ENCODE measurements around the gene MTA1. TPM values are rescaled to one million over a fixed set of nuclear protein-coding genes. Genes with fewer than 3 reads are reported as not detected.

The MTA1 gene
- total RNA-seq, 2 experiments from 2014 or later, result 106 to 115 TPM

DNA sequence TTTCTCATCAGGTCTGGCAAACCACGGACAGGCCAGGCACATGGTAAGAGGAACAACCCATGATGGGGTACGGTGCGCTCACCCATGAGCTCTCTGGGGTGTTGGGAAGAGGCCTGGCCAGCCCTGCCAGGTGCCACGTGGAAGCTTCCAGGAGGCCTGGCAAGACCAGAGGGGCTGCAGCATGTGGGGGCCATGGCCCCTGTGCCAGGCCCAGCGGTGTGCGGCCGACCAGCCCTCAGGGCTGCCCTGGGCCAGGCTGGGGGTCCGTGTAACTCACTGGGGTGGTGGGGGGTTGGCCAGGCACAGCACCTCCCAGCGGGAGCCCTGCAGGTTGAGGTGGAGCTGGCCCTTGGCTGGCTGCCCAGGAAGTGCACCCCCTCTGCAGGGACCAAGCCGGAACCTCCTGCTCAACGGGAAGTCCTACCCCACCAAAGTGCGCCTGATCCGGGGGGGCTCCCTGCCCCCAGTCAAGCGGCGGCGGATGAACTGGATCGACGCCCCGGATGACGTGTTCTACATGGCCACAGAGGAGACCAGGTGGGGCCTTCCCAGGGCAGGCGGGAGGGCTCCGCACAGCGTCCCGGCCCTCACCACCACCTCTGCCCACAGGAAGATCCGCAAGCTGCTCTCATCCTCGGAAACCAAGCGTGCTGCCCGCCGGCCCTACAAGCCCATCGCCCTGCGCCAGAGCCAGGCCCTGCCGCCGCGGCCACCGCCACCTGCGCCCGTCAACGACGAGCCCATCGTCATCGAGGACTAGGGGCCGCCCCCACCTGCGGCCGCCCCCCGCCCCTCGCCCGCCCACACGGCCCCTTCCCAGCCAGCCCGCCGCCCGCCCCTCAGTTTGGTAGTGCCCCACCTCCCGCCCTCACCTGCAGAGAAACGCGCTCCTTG, 50.1 kb downstream of the MTA1 start:
- Mint-ChIP-seq H3K36me3 (ENCODE audit: low read depth) (no peaks in the 10 kb centered on the region), H3K9me3 (no peaks in the 10 kb centered on the region), H3K4me1 (ENCODE audit: low read depth) (no peaks in the 10 kb centered on the region), H3K27me3 (ENCODE audit: low read depth) (no peaks in the 10 kb centered on the region), H3K27ac (no peak overlapping the region), H3K4me3 (no peak overlapping the region)
- CTCF ChIA-PET, result interaction anchor here (1.4 to 1.5 kb wide), 2 partner anchors 11 to 20 kb away, joined by 5 to 6 read pairs; no protein-coding TSS in a partner anchor
- intact Hi-C loops (cut with micrococcal nuclease), result no loop called here
- DNase-seq, result no peak

DNA sequence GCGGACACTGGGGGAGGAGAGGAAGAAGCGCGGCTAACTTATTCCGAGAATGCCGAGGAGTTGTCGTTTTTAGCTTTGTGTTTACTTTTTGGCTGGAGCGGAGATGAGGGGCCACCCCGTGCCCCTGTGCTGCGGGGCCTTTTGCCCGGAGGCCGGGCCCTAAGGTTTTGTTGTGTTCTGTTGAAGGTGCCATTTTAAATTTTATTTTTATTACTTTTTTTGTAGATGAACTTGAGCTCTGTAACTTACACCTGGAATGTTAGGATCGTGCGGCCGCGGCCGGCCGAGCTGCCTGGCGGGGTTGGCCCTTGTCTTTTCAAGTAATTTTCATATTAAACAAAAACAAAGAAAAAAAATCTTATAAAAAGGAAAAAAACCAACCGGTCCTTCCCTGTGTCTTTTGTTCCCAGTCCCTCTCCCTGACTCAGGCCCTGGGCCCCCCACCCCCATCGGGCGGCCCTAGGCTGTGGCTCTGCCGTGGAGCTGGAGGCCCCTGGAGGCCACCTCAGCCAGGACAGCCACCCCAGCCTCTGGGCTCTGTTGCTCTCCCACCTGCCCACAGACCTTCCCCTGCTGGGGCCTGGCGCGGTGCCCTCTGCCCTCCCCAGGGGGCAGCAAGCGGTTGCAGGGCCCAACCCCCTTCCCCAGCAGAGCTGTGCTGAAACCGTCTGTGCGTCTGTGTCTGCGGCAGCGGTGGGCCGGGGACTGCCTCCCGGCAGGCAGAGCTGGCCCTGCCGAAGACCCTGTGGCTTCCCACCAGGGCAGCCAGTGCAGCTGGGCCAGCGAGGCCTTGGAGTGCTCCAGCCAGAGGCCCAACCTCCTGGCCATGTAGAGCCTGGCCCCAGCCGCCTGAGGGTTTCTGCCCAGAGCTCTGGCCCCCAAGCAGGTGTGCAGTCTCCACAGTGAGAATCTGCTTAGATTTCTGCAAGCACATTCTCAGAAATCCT, 51.0 kb downstream of the MTA1 start:
- no peak for DNase-seq
- CTCF ChIA-PET, result interaction anchor here (1.3 to 1.4 kb wide), 2 partner anchors 11 kb away, joined by 5 to 7 read pairs; no protein-coding TSS in a partner anchor
- Mint-ChIP-seq H3K4me1 (ENCODE audit: low read depth) (peaks cover 3% of the 10 kb centered on the region), H3K27ac (no peak overlapping the region), H3K36me3 (ENCODE audit: low read depth) (no peaks in the 10 kb centered on the region), H3K27me3 (ENCODE audit: low read depth) (no peaks in the 10 kb centered on the region), H3K9me3 (no peaks in the 10 kb centered on the region), H3K4me3 (no peak overlapping the region)
- intact Hi-C loops (cut with micrococcal nuclease), result no loop called here

DNA sequence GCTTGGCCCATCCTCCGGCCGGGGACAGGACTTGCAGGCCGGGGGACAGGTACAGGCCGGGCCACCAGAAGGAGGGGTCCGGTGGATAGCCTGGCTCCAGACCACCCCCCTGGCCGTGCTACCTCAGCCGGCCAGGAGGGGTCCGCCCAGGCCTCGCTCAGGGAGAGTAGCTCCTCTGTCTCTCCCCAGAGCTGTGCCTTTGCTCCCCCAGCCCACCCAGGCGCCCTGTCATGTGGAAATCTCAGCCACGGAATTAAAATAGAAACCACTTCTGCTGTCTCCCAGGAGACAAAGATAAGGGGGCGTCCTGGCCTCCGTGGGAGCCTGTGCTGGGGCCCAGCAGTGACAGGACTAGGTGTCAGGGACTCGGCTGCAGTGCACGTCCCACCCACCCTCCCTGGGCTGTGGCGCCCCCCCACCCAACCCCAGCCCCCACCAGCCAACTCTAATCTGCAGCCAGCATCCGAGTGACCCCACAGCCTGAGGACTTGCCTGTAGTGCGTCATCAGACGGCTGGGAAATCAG, 51.7 kb downstream of the MTA1 start:
- Mint-ChIP-seq H3K27ac (no peak overlapping the region), H3K4me1 (ENCODE audit: low read depth) (peaks cover 6% of the 10 kb centered on the region), H3K4me3 (no peak overlapping the region), H3K9me3 (no peaks in the 10 kb centered on the region), H3K36me3 (ENCODE audit: low read depth) (no peaks in the 10 kb centered on the region), H3K27me3 (ENCODE audit: low read depth) (peaks cover 4% of the 10 kb centered on the region)
- CTCF ChIA-PET, result interaction anchor here (1.2 to 1.3 kb wide), 2 partner anchors 10 to 18 kb away, joined by 4 to 7 read pairs; no protein-coding TSS in a partner anchor
- intact Hi-C loops (cut with micrococcal nuclease), result no loop called here
- DNase-seq, result no peak

DNA sequence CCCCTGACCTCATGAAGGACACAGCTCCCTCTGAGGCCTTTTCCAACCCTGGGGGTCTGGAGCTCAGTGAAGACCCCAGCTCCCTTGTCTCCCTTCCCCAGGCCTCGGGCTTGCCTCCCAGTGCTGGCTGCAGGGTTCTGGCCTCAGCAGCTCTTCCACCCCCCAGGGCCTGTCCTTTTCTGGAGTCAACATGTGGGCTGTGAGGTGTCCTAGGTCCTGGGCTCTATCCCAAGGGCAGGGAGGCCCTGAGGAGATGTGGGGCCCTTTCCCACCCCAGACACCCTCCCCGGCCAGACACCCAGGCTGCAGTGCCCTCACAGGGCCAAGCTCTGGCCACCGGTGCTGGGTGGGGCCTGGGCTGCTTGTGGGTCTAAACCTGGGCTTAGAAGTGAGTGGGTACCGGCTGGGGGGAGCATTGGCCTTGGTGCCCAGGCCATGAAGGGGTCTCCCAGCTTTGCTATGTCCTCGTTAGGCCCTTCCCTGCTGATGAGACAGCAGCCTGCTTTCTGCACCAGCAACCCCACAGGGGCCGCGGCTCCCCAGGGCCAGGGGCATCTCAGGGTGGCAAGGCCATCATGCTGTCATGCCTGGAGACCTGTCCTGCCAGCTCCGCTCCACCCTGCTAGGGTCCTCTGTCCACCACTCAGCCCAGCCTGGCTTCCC, 52.3 kb downstream of the MTA1 start:
- H3K27me3 Mint-ChIP-seq (ENCODE audit: low read depth), result peaks cover 9% of the 10 kb centered on the region
- no peaks in the 10 kb centered on the region for H3K9me3 Mint-ChIP-seq
- no peaks in the 10 kb centered on the region for H3K36me3 Mint-ChIP-seq (ENCODE audit: low read depth)
- H3K27ac Mint-ChIP-seq, result no peak overlapping the region
- intact Hi-C loops (cut with micrococcal nuclease), result no loop called here
- no peak overlapping the region for H3K4me3 Mint-ChIP-seq
- CTCF ChIA-PET, result interaction anchor here (1.2 to 1.3 kb wide), 2 partner anchors 10 to 17 kb away, joined by 4 to 7 read pairs; no protein-coding TSS in a partner anchor
- no peak for DNase-seq
- peaks cover 8% of the 10 kb centered on the region for H3K4me1 Mint-ChIP-seq (ENCODE audit: low read depth)

DNA sequence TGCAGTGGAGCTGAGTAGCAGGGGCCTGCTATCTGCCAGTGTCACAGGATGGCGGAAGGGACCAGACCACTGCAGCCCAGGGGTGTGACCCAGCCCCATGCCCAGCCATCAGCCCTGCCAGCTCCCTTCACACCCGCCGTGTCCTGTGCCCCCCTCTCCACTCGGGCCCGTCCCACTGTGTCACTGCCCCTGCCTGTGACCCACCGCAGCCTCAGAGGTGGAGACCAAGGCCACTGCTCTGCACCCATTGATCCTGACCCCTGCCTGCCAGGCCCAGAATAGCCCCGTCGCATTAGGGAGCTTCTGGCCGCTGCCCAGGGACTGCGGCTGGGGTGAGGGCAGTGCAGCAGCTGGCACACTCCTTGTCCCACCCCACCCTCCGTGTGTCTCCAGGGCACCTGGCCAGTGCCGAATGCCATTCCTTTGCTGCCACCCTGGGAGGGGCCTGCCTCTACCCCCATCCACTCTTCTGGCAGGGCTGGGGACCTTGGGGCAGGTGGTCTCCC, 52.9 kb downstream of the MTA1 start:
- Mint-ChIP-seq H3K9me3 (no peaks in the 10 kb centered on the region), H3K27ac (no peak overlapping the region), H3K4me3 (no peak overlapping the region), H3K36me3 (ENCODE audit: low read depth) (peaks cover 2% of the 10 kb centered on the region), H3K27me3 (ENCODE audit: low read depth) (peaks cover 14% of the 10 kb centered on the region), H3K4me1 (ENCODE audit: low read depth) (peaks cover 14% of the 10 kb centered on the region)
- DNase-seq, result no peak
- intact Hi-C loops (cut with micrococcal nuclease), result no loop called here
- CTCF ChIA-PET, result interaction anchor here (1.2 to 1.3 kb wide), 2 partner anchors 9 to 17 kb away, joined by 4 to 7 read pairs; no protein-coding TSS in a partner anchor

DNA sequence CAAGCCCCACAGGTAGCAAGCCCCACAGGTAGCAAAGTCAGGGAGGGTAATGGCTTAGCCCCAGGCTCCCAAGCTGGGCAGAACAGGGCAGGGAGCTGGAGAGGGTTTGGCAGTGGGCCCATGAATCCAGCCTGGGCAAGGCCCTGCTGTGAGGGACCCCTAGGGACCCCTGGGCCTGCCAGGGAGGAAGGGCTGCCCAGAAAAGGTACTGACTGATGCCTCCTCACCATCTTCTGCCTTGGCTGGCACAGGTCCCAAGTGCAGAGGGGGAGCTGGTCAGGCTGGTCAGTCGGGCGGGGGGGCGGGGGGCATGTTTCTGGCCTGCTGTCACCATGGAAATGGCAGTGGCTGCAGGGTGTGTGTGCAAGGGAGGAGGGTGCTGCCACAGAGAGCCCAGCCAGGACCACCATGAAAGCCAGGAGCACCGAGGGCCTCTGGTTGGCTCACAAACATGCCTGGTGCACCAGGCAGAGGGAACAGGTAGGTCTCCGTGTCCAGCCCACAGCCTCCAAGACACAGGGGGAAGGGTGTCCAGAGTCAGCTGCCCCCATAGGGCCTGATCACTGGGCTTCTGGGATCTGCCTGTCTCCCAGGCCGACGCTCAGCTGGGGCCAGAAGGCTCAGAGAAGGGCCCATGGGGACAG, 53.5 kb downstream of the MTA1 start:
- Mint-ChIP-seq H3K36me3 (ENCODE audit: low read depth) (peaks cover 2% of the 10 kb centered on the region), H3K27me3 (ENCODE audit: low read depth) (peaks cover 14% of the 10 kb centered on the region), H3K27ac (no peak overlapping the region), H3K4me1 (ENCODE audit: low read depth) (peaks cover 14% of the 10 kb centered on the region), H3K9me3 (no peaks in the 10 kb centered on the region), H3K4me3 (no peak overlapping the region)
- no peak for DNase-seq
- CTCF ChIA-PET, result interaction anchor here (0.9 to 1.0 kb wide), 2 partner anchors 17 to 102 kb away, joined by 3 to 4 read pairs; no protein-coding TSS in a partner anchor
- intact Hi-C loops (cut with micrococcal nuclease), result no loop called here

DNA sequence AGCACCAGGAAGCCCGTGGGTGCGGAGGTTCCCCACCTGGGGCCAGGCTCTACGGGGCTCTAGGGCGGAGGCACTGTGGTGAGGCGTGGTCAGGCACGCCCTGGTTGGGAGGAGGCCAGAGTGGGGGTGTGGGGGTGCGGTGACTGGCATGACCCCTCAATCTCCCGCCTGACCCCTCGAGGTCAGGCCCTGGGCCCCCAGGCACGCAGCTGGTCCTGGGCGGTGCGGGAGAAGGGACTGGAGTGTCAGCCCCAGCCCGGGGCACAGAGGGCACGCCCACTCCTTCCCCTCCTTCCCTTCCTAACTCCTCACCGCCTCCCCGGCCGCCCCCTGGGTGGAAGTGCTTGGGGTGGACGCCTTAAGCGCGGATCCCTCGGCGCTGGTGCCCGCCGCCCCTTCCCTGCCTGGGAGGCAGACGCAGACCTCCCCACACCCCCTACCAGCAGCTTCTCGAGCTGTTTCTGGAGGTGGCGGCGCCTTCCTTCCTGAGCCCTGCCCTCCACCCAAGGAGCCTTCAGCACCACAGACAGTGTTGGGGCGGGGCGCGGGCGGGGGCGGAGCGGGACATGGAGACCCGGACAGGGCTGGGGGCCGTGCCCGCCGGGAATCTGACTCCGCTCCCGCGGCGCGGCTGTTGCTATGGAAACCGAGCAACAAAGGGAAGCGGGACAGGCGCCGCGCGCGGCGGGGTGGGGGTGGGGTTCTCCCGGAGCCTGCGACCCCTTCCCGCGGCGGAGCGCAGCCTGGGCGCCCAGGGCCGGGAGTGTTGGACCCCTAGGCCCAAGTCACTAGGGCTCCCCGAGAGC, 54.3 kb downstream of the MTA1 start:
- Mint-ChIP-seq H3K36me3 (ENCODE audit: low read depth) (peaks cover 2% of the 10 kb centered on the region), H3K27ac (no peak overlapping the region), H3K27me3 (ENCODE audit: low read depth) (peaks cover 14% of the 10 kb centered on the region), H3K4me3 (peak overlapping the region; percentile 27), H3K4me1 (ENCODE audit: low read depth) (peaks cover 14% of the 10 kb centered on the region), H3K9me3 (no peaks in the 10 kb centered on the region)
- peak; percentile 63 for DNase-seq
- intact Hi-C loops (cut with micrococcal nuclease), result no loop called here
- CTCF ChIA-PET, result interaction anchor here (0.9 to 1.0 kb wide), 2 partner anchors 16 to 103 kb away, joined by 3 to 4 read pairs; no protein-coding TSS in a partner anchor

DNA sequence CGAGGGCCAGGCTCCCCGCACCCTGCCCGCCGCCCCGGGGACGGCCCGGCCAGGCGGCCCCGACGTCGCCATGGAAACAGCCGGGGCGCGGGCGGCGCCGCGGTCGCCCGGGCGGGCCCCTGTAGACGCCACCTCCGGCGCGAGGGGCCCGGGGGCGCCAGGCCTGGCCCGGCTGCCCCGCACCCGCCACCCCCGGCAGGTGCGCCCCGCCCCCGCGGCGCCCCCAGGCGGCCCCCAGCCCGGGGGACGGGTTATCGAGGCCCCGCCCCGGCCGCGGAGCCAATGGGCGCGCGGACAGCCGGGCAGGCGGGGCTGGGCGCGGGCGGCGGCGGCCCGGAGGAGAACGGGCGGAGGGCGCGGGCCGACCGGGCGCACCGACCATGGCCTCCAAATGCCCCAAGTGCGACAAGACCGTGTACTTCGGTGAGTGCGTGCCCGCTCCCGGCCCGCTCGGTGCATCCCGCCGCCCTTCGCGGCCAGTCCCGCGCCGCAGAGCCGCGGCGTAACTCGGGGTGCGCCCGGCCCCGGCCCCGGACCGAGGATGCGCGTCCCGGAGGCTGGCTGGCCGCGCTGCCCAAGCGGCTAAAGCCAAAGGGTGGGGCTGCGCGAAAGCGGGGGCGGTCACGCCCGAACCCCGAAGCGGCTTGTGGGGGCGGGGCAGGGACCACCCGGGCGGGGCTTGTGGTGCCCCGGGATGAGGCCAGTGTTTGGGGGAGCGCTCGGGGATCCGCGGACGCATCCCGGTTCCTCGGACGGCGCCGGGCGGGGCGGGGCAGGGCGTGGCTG, 55.0 kb downstream of the MTA1 start, which contains the start of gene CRIP2:
Gene CRIP2, plus strand, starts transcription at position 339 of the 786 bp plus-strand sequence. Its CDS starts 42 bp downstream, at position 381.
- CTCF ChIA-PET, result interaction anchor here (0.9 to 1.0 kb wide), 2 partner anchors 15 to 104 kb away, joined by 3 to 4 read pairs; no protein-coding TSS in a partner anchor
- DNase-seq, result no peak
- Mint-ChIP-seq H3K9me3 (no peaks in the 10 kb centered on the region), H3K27ac (no peak within 1 kb of the TSS), H3K27me3 (ENCODE audit: low read depth) (peaks cover 19% of the 10 kb centered on the region), H3K36me3 (ENCODE audit: low read depth) (peaks cover 2% of the 10 kb centered on the region), H3K4me1 (ENCODE audit: low read depth) (peaks cover 19% of the 10 kb centered on the region), H3K4me3 (peak within 1 kb of the TSS; percentile 32)
- intact Hi-C loops (cut with micrococcal nuclease), result no loop called here

DNA sequence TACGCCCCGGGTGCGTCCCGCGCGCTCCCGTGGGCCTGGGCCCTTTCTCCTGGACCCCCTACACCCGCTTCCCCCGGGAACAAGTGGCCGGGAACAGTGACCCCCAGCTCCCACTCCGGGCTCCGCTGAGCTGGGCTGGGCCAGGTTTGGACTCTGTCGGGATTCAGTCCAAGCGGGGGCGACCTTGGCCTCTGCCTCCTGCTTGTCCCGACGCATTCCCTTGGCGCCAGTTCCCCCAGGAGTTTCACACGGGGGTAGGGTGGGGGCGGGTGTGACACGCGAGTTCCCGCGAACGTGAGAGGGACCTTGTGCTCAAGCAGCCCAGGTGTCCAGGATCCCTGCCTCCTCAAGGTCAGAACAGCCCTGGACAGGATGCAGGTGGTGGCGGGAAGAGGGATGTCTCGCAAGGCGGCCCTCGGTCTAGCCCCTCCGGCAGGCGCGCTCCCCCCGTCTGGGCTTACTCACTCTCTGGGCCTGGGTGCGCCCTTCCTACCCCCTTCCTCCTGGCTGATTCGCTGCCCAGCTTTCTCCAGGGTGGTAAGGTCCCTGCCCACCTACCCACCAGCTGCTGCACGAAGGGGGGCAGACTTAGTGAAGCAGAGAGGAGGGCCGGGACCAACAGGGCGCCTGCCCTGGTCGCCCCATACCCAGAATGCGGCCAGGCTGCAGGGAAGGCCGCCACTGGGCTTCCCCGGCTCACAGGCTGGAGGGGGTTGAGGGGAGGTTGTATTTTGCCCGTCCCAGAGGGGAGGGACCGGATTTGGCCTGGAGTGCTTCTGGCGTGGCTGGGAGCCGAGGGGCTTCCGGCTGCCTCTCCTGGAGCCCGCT, 55.9 kb downstream of the MTA1 start:
- H3K36me3 Mint-ChIP-seq (ENCODE audit: low read depth), result peaks cover 2% of the 10 kb centered on the region
- H3K27me3 Mint-ChIP-seq (ENCODE audit: low read depth), result peaks cover 22% of the 10 kb centered on the region
- intact Hi-C loops (cut with micrococcal nuclease), result loop anchor here (2.0 kb wide), 1 partner anchor 15 kb away; the partner anchor contains the start of gene TEDC1
- no peak for DNase-seq
- H3K9me3 Mint-ChIP-seq, result no peaks in the 10 kb centered on the region
- peak overlapping the region; percentile 32 for H3K4me3 Mint-ChIP-seq
- H3K27ac Mint-ChIP-seq, result no peak overlapping the region
- CTCF ChIA-PET, result interaction anchor here (1.8 kb wide), 1 partner anchor 14 kb away, joined by 8 read pairs; no protein-coding TSS in a partner anchor
- peaks cover 27% of the 10 kb centered on the region for H3K4me1 Mint-ChIP-seq (ENCODE audit: low read depth)

All from activated naive CD4-positive, alpha-beta T cell treated with anti-CD3 and anti-CD28 coated beads for 36 hours (primary cell).